Suprapubic skin (tissue), 4 donors: ENCODE results near the gene ST8SIA4.

Source experiments
- EP300 ChIP-seq: sonication (generic); formaldehyde crosslinking; IDR thresholded peaks from one replicate; pipeline ENCODE4 v1.6.1; 2017; ENCODE audit warnings: antibody characterized with exemption
- POLR2A ChIP-seq, 2 donors: fragments of 450-650 bp; IDR thresholded peaks; one replicate each; pipeline ENCODE4 v1.6.1; 2017; ENCODE audit warnings: antibody characterized with exemption in 2 of 2, mild to moderate bottlenecking in 2 of 2, moderate library complexity in 2 of 2
- POLR2AphosphoS5 ChIP-seq, 3 donors: sonication (generic); formaldehyde crosslinking; IDR thresholded peaks; one replicate each; pipeline ENCODE4 v1.6.1; 2017; ENCODE audit warnings: antibody characterized with exemption in 3 of 3
- TF ChIP-seq, protein P1 (sequence below), 2 donors: fragments of 200-600 bp in 1 of 2; fragments of 450-650 bp in 1 of 2; sonication (generic) in 1 of 2; IDR thresholded peaks; one replicate each; pipeline ENCODE4 v1.5.1; 2016 to 2019; ENCODE audit warnings: antibody characterized with exemption in 2 of 2, mild to moderate bottlenecking in 1 of 2, moderate library complexity in 1 of 2

DNA sequence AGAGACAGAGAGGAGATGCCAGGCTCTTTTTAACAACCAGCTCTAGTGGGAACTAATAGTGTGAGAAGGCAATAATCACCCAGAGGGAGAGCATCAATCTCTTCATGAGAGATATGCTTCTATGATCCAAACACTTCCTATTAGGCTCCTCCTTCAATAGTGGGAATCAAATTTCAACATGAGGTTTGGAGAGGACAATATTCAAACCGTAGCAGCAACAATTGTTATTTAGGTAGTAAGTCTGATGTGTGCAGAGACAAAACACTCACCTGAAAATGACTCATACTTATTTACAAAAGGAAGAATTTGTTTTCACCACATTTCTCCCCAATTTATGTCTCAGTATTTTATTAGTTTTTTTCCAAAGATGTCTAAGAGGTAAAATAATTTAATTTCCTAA lies 144.3 kb downstream of the ST8SIA4 start:
- TF ChIP-seq POLR2AphosphoS5 (IDR thresholded peaks at IDR 0.05) = no peak
- TF ChIP-seq EP300 = no peak
- TF ChIP-seq, protein P1, sequence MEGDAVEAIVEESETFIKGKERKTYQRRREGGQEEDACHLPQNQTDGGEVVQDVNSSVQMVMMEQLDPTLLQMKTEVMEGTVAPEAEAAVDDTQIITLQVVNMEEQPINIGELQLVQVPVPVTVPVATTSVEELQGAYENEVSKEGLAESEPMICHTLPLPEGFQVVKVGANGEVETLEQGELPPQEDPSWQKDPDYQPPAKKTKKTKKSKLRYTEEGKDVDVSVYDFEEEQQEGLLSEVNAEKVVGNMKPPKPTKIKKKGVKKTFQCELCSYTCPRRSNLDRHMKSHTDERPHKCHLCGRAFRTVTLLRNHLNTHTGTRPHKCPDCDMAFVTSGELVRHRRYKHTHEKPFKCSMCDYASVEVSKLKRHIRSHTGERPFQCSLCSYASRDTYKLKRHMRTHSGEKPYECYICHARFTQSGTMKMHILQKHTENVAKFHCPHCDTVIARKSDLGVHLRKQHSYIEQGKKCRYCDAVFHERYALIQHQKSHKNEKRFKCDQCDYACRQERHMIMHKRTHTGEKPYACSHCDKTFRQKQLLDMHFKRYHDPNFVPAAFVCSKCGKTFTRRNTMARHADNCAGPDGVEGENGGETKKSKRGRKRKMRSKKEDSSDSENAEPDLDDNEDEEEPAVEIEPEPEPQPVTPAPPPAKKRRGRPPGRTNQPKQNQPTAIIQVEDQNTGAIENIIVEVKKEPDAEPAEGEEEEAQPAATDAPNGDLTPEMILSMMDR (IDR thresholded peaks at IDR 0.05) = no peak
- no peak for TF ChIP-seq POLR2A (IDR thresholded peaks at IDR 0.05)
